ENCODE measurements around the gene ADGRG2. TPM values are rescaled to one million over a fixed set of nuclear protein-coding genes. Genes with fewer than 3 reads are reported as not detected.

The ADGRG2 gene
- total RNA-seq, 4 donors from 2014 or later, result 0.83 to 2.7 (median 2.1) TPM

DNA sequence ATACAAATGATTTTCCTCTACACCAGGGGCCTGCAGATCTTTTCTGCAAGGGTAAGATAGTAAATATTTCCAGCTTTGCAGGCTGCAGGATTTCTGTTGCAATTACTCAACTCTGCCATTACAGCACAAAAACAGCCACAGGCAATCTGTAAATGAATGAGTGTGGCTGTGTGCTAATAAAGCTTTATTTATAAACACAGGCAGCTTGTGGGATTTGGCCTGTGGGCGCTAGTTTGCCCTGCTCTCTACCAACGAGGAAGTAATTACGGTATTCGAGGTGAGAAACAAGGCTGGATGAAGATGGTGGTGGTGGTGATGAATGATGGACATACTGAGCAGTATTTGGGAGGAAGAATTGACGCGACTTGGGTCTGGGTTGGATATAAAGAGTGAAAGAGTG lies 30.7 kb downstream of the ADGRG2 start:
- Histone ChIP-seq H3K4me1 (no peaks in the 10 kb centered on the region), H3K36me3 (no peaks in the 10 kb centered on the region), H3K4me3 (no peak overlapping the region), H3K27me3 (no peaks in the 10 kb centered on the region), H3K9me3 (peaks cover 0 to 20% (median 4%) of the 10 kb centered on the region in 4 donors), H3K27ac (replicated peaks in 1 of 4) (no peak overlapping the region)
- no peak for DNase-seq (ENCODE audit: extremely low spot score)
- no peak for TF ChIP-seq EP300 (IDR thresholded peaks at IDR 0.05)
- no peak for TF ChIP-seq POLR2AphosphoS5 (IDR thresholded peaks at IDR 0.05)
- TF ChIP-seq, protein P1, sequence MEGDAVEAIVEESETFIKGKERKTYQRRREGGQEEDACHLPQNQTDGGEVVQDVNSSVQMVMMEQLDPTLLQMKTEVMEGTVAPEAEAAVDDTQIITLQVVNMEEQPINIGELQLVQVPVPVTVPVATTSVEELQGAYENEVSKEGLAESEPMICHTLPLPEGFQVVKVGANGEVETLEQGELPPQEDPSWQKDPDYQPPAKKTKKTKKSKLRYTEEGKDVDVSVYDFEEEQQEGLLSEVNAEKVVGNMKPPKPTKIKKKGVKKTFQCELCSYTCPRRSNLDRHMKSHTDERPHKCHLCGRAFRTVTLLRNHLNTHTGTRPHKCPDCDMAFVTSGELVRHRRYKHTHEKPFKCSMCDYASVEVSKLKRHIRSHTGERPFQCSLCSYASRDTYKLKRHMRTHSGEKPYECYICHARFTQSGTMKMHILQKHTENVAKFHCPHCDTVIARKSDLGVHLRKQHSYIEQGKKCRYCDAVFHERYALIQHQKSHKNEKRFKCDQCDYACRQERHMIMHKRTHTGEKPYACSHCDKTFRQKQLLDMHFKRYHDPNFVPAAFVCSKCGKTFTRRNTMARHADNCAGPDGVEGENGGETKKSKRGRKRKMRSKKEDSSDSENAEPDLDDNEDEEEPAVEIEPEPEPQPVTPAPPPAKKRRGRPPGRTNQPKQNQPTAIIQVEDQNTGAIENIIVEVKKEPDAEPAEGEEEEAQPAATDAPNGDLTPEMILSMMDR (IDR thresholded peaks at IDR 0.05), result no peak
- TF ChIP-seq POLR2A (IDR thresholded peaks at IDR 0.05; ENCODE audit: low read depth), result no peak
- intact Hi-C loops (cut with DNase I), result no loop called here
- WGBS, result 82% methylated on average over 6 of the region's 6 CpGs

DNA sequence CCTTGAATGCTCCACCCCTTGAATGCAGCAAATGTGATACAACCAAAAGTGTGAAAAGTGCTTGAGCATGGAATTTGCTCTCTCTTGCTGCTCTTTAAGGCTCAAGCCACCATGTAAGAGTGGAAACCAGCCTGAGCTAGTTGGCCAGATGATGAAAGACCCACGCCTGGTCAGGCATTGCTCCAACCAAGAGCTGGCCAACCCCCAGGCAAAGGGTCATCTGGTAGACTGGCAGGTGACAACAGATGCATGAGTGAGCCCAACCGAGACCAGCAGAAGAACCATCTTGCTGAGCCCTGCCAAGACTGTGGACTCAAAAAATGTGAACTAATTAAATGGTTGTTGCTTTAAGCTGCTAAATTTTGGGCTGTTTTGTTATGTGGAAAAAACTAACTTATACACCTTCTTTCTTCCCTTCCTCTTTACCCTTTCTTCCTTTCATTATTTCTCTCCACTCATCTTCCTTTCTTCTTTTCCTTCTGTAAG lies 32.7 kb downstream of the ADGRG2 start:
- Histone ChIP-seq H3K4me3 (no peak overlapping the region), H3K27me3 (no peaks in the 10 kb centered on the region), H3K4me1 (no peaks in the 10 kb centered on the region), H3K27ac (replicated peaks in 1 of 4) (no peak overlapping the region), H3K36me3 (no peaks in the 10 kb centered on the region), H3K9me3 (peaks cover 0 to 20% (median 4%) of the 10 kb centered on the region in 4 donors)
- no peak for TF ChIP-seq POLR2A (IDR thresholded peaks at IDR 0.05; ENCODE audit: low read depth)
- TF ChIP-seq, protein P1 (IDR thresholded peaks at IDR 0.05), result no peak
- TF ChIP-seq EP300 (IDR thresholded peaks at IDR 0.05), result no peak
- TF ChIP-seq POLR2AphosphoS5 (IDR thresholded peaks at IDR 0.05), result no peak
- intact Hi-C loops (cut with DNase I), result no loop called here
- DNase-seq (ENCODE audit: extremely low spot score), result no peak
- 53% methylated on average over 2 of the region's 2 CpGs for WGBS

DNA sequence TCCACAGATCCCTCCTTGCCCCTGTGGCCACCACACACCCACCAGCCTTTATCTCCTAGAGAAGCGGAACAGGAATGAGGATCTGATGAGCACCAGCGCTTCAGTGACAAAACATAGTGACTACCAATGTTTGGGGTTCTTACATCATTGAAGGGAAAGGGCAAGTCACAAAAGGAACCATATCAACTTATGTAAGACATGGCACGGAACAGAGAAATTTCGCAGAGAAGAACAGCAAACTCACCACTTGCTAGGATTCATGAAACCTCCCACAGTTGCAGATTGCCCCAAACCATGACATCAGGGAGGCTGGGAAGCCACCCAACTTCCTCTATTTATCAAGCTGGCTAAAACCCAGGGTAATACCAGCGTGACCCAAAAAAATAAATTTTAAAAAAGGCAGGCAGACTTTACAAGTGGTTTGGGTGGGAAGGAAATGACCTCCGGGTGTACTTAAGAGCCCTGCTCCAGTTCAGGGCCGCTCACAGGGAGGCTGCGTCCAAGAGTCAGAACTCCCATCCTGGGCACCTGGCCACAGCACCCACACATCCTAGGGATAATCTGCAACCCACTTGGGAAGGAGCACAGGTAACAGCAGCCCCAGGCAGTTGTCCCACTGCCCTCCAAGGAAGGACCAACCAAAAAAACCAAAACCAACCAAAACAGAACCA lies 36.0 kb downstream of the ADGRG2 start:
- intact Hi-C loops (cut with DNase I), result no loop called here
- Histone ChIP-seq H3K4me3 (no peak overlapping the region), H3K4me1 (no peaks in the 10 kb centered on the region), H3K9me3 (peaks cover 0 to 20% (median 4%) of the 10 kb centered on the region in 4 donors), H3K27me3 (no peaks in the 10 kb centered on the region), H3K36me3 (no peaks in the 10 kb centered on the region), H3K27ac (replicated peaks in 1 of 4) (no peak overlapping the region)
- TF ChIP-seq, protein P1 (IDR thresholded peaks at IDR 0.05), result no peak
- TF ChIP-seq EP300 (IDR thresholded peaks at IDR 0.05) (no peak), POLR2A (IDR thresholded peaks at IDR 0.05; ENCODE audit: low read depth) (no peak), POLR2AphosphoS5 (IDR thresholded peaks at IDR 0.05) (no peak)
- 70% methylated on average over 8 of the region's 8 CpGs for WGBS
- DNase-seq (ENCODE audit: extremely low spot score), result no peak

DNA sequence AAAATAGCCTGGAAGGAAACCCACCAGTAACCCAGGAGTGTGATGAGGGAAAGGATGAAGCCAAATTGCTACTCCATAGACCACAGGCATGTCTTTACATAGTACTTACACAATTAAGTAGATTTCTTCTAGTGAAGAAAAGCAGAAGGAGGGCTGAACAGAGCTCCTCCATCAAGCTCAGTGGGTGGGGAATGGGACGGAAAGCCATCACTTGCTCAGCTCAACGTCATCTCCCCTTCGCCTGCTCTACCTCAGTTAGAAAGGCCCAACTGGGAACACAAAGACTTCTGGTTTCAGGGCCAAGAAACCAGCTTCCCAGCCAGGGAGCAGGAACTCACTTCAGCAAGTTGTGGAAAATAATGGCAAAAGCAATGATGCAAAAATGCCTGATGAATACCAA lies 36.6 kb downstream of the ADGRG2 start:
- TF ChIP-seq POLR2AphosphoS5 (IDR thresholded peaks at IDR 0.05) (no peak), POLR2A (IDR thresholded peaks at IDR 0.05; ENCODE audit: low read depth) (no peak), EP300 (IDR thresholded peaks at IDR 0.05) (no peak)
- TF ChIP-seq, protein P1 (IDR thresholded peaks at IDR 0.05), result no peak
- H3K9me3 ChIP-seq, result peaks cover 0 to 20% (median 4%) of the 10 kb centered on the region in 4 donors
- intact Hi-C loops (cut with DNase I), result no loop called here
- no peaks in the 10 kb centered on the region for H3K4me1 ChIP-seq
- H3K27me3 ChIP-seq, result no peaks in the 10 kb centered on the region
- H3K4me3 ChIP-seq, result no peak overlapping the region
- H3K36me3 ChIP-seq, result no peaks in the 10 kb centered on the region
- WGBS, result 84% methylated on average over 3 of the region's 3 CpGs
- no peak for DNase-seq (ENCODE audit: extremely low spot score)
- H3K27ac ChIP-seq (replicated peaks in 1 of 4), result no peak overlapping the region

DNA sequence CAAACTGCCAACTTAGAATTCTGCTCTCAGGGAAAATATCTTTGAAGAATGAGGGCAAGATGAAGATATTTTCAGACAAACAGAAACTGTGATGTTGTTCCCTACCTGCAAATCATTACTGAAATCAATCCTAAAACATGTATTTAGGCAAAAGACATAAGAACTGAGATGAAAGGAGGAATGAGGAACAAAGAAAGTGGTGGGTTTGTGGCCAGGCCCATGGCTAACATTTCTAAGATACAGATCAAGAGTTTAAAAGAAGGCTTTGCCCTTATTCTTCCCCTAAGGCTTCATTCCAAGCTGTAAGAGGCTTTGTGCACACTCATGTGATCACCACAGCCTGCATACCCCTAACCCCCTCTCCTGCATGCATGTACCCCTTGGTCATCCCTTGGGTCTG lies 46.5 kb downstream of the ADGRG2 start:
- intact Hi-C loops (cut with DNase I), result no loop called here
- no peak for TF ChIP-seq POLR2AphosphoS5 (IDR thresholded peaks at IDR 0.05)
- TF ChIP-seq, protein P1 (IDR thresholded peaks at IDR 0.05), result no peak
- no peak for TF ChIP-seq EP300 (IDR thresholded peaks at IDR 0.05)
- no peak for TF ChIP-seq POLR2A (IDR thresholded peaks at IDR 0.05; ENCODE audit: low read depth)
- DNase-seq (ENCODE audit: extremely low spot score), result no peak
- Histone ChIP-seq H3K4me1 (no peaks in the 10 kb centered on the region), H3K27me3 (no peaks in the 10 kb centered on the region), H3K27ac (replicated peaks in 1 of 4) (no peak overlapping the region), H3K9me3 (no peaks in the 10 kb centered on the region), H3K36me3 (no peaks in the 10 kb centered on the region), H3K4me3 (no peak overlapping the region)

Measured in esophagus muscularis mucosa (tissue), 4 donors.